Breast epithelium (tissue), 3 donors: ENCODE data around the gene VEPH1.

Experiments used
- POLR2A ChIP-seq: fragments of 450-650 bp; IDR thresholded peaks from one replicate; pipeline ENCODE4 v1.6.1; 2016; ENCODE audit warnings: antibody characterized with exemption, mild to moderate bottlenecking, moderate library complexity
- TF ChIP-seq, protein P1 (sequence below), 3 donors: fragments of 450-650 bp; IDR thresholded peaks; one replicate each; pipeline ENCODE4 v1.5.1; 2016 to 2017; ENCODE audit warnings: antibody characterized with exemption in 3 of 3, mild to moderate bottlenecking in 3 of 3, moderate library complexity in 3 of 3

DNA sequence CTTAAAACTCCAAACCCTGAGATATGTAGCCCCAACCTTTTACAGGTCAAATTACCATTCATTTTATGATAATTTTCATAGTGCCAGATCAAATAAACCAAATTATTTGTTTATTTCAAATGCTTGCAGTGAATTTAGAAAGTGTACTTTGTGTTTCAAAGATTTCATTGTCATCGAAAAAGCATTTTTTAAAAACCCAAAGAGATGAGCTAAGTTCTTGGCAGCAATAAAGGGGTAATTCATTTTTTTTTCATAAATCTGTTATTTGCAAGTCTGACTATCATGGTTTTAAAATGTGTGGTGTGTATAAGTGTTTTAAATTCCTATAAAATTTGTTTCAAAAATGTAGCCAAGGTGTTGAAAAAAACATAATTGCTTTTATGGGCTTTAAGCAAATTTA lies 49.4 kb downstream of the VEPH1 start:
- TF ChIP-seq, protein P1, sequence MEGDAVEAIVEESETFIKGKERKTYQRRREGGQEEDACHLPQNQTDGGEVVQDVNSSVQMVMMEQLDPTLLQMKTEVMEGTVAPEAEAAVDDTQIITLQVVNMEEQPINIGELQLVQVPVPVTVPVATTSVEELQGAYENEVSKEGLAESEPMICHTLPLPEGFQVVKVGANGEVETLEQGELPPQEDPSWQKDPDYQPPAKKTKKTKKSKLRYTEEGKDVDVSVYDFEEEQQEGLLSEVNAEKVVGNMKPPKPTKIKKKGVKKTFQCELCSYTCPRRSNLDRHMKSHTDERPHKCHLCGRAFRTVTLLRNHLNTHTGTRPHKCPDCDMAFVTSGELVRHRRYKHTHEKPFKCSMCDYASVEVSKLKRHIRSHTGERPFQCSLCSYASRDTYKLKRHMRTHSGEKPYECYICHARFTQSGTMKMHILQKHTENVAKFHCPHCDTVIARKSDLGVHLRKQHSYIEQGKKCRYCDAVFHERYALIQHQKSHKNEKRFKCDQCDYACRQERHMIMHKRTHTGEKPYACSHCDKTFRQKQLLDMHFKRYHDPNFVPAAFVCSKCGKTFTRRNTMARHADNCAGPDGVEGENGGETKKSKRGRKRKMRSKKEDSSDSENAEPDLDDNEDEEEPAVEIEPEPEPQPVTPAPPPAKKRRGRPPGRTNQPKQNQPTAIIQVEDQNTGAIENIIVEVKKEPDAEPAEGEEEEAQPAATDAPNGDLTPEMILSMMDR (IDR thresholded peaks at IDR 0.05), result no peak
- TF ChIP-seq POLR2A, result no peak
